ENCODE data around the gene ABCC11. TPM values are rescaled to one million over a fixed set of nuclear protein-coding genes. Genes with fewer than 3 reads are reported as not detected.
"Not testable (repeated sequence)": the region's sequence is repeated elsewhere in the genome, so short reads cannot be mapped to it uniquely, and the experiment has no call there.

ABCC11 gene
- total RNA-seq, 8 experiments from 2014 or later = 0.27 to 0.92 (median 0.29) TPM

- 23 to 96% (median 80%) methylated on average over 1 to 4 of the region's 4 CpGs; no CpG with 5 or more reads in 3 of the 10 experiments for whole genome bisulfite sequencing, 10 experiments
- in situ Hi-C loops (cut with MboI; ENCODE audit: low pct_unique_long_range_greater_than_20kb in 2 of 9, low sequenced_read_pairs in 9 of 9, unreplicated experiment in 9 of 9) = no loop called here
- Histone ChIP-seq H3K27ac (no peak overlapping the region), H3K4me1 (replicated peaks in 1 of 2) (no peaks in the 10 kb centered on the region), H3K4me3 (no peak overlapping the region)
- ATAC-seq (replicated peaks in 6 of 8) = peak in 3 of 8 experiments; percentile 50 to 87 (median 80)
These were observed 59.6 kb downstream of the ABCC11 start for GRCh38 chr16:48187779-48188178.

DNA sequence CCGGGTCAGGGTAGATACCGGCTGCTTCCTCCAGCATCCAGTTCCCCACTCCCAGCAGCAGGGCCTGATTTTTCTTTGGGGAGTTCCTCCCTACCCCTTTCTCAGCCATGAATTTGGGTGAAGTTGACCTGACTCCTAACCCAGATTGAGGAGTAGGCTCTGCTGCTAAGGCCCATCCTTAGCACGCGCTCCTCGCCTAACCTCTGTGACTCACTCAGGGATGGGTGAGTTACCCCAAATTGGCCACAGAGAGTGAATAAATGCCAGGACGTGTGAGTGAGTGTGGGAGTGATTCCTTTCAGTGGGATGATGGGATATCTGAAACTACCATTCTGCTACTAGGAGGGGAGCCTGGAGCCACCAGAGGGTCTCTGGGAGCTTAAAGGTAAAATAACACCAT, 62.7 kb downstream of the ABCC11 start:
- H3K27ac ChIP-seq = no peak overlapping the region
- no peaks in the 10 kb centered on the region for H3K4me1 ChIP-seq (replicated peaks in 1 of 2)
- 40 to 100% (median 75%) methylated on average over 1 to 5 of the region's 6 CpGs; no CpG with 5 or more reads in 3 of the 10 experiments for WGBS, 10 experiments
- no peak for ATAC-seq (replicated peaks in 6 of 8)
- in situ Hi-C loops (cut with MboI; ENCODE audit: low pct_unique_long_range_greater_than_20kb in 2 of 9, low sequenced_read_pairs in 9 of 9, unreplicated experiment in 9 of 9) = no loop called here
- no peak overlapping the region for H3K4me3 ChIP-seq

- H3K27ac ChIP-seq = no peak overlapping the region
- H3K4me1 ChIP-seq (replicated peaks in 1 of 2) = no peaks in the 10 kb centered on the region
- 30 to 87% (median 77%) methylated on average over 1 to 6 of the region's 8 CpGs; no CpG with 5 or more reads in 2 of the 10 experiments for whole genome bisulfite sequencing, 10 experiments
- in situ Hi-C loops (cut with MboI; ENCODE audit: low pct_unique_long_range_greater_than_20kb in 2 of 9, low sequenced_read_pairs in 9 of 9, unreplicated experiment in 9 of 9) = no loop called here
- H3K4me3 ChIP-seq = no peak overlapping the region
- ATAC-seq (replicated peaks in 6 of 8) = no peak
These were observed 64.3 kb downstream of the ABCC11 start for GRCh38 chr16:48182979-48183537.

DNA sequence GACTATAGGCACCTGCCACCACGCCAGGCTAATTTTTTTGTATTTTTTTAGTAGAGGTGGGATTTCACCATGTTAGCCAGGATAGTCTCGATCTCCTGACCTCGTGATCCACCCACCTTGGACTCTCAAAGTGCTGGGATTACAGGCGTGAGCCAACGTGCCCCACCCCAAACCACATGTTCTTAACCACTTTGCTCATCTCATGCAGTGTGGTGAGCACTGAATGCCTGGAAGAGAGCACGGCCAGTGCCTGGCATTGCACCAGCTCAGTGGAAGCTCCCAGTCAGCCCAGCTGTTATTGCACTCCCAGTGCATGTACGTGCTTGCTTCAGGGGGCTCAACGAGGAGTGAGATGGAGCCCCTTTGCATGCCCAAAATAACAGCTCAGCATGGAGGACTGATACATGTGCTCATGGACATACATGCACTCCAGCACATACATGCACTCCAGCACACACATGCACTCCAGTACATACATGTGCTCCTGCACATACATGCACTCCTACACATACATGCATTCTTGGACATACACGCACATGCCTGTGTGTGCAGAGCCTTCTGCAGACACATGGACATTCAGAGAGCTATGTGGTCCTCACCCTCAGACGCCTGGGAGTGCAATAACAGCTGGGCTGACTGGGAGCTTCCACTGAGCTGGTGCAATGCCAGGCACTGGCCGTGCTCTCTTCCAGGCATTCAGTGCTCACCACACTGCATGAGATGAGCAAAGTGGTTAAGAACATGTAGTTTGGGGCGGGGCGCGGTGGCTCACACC, 65.4 kb downstream of the ABCC11 start:
- 10 to 100% (median 84%) methylated on average over 1 to 10 of the region's 14 CpGs; no CpG with 5 or more reads in 3 of the 10 experiments for WGBS, 10 experiments
- ATAC-seq (replicated peaks in 6 of 8) = peak in 3 of 8 experiments; percentile 53 to 90 (median 80)
- in situ Hi-C loops (cut with MboI; ENCODE audit: low pct_unique_long_range_greater_than_20kb in 2 of 9, low sequenced_read_pairs in 9 of 9, unreplicated experiment in 9 of 9) = not testable (repeated sequence)

GRCh38 chr16:48180868-48181480, 66.4 kb downstream of the ABCC11 start:
- 20 to 100% (median 83%) methylated on average over 1 to 7 of the region's 9 CpGs; no CpG with 5 or more reads in 3 of the 10 experiments for WGBS, 10 experiments
- no peak overlapping the region for H3K27ac ChIP-seq
- no peak for ATAC-seq (replicated peaks in 6 of 8)
- H3K4me3 ChIP-seq = no peak overlapping the region
- in situ Hi-C loops (cut with MboI; ENCODE audit: low pct_unique_long_range_greater_than_20kb in 2 of 9, low sequenced_read_pairs in 9 of 9, unreplicated experiment in 9 of 9) = no loop called here
- no peaks in the 10 kb centered on the region for H3K4me1 ChIP-seq (replicated peaks in 1 of 2)

More for the DNA sequence above, 65.4 kb downstream of the ABCC11 start:
- not testable (repeated sequence) for H3K4me1 ChIP-seq (replicated peaks in 1 of 2); H3K4me3 ChIP-seq; H3K27ac ChIP-seq

- H3K27ac ChIP-seq = no peak overlapping the region
- H3K4me1 ChIP-seq (replicated peaks in 1 of 2) = no peaks in the 10 kb centered on the region
- in situ Hi-C loops (cut with MboI; ENCODE audit: low pct_unique_long_range_greater_than_20kb in 2 of 9, low sequenced_read_pairs in 9 of 9, unreplicated experiment in 9 of 9) = no loop called here
- H3K4me3 ChIP-seq = no peak overlapping the region
- no peak for ATAC-seq (replicated peaks in 6 of 8)
- 63 to 100% (median 74%) methylated on average over 1 to 9 of the region's 20 CpGs; no CpG with 5 or more reads in 4 of the 10 experiments for WGBS, 10 experiments
These were observed 70.5 kb downstream of the ABCC11 start for GRCh38 chr16:48176635-48177408.

DNA sequence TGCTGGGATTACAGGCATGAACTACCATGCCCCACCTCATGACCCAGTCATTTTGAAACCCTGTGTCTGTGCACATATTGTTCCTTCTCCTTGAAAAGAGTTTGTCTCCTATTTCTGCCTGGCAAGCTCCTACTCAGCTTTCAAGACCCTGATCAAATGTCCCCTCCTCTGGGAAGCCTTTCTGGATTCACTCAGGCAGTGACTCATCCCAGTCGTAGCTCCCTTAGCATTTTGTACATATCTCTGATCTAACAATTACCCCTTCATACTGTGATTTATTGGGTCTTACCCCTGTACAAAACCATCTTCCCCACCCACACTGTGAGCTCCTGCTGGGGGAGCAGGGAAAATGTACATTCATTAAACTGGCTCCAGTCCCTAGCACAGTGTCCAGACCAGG, 73.5 kb downstream of the ABCC11 start:
- ATAC-seq (replicated peaks in 6 of 8) = peak in 3 of 8 experiments; percentile 35 to 71 (median 53)
- in situ Hi-C loops (cut with MboI; ENCODE audit: low pct_unique_long_range_greater_than_20kb in 2 of 9, low sequenced_read_pairs in 9 of 9, unreplicated experiment in 9 of 9) = loop anchor here in 8 of 9 experiments (25.0 kb wide), 1 partner anchor 1037 kb away; the partner anchor contains the start of gene NETO2 (in 8 of the 8)
- H3K4me1 ChIP-seq (replicated peaks in 1 of 2) = no peaks in the 10 kb centered on the region
- no peak overlapping the region for H3K27ac ChIP-seq
- 0 to 75% (median 6%) methylated on average over 1 of the region's 1 CpG; no CpG with 5 or more reads in 6 of the 10 experiments for WGBS, 10 experiments
- no peak overlapping the region for H3K4me3 ChIP-seq

DNA sequence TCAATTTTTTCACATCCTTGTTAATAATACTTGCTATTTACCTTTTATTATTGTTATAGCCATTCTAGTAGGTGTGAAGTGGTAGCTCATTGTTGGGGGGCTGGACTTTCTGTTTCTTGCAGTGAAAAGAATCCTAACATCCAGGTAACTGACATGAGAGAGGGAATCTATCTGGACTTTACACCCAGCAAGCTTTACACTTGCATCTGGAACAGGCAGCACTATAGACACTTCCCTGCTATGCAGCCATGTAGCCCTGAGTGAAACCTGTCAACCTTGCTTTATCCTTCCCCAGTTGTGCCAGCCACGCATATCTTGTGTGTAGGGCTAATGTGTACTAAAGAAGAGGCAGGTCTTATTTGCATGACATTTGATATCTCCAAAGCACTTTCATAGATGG, 74.7 kb downstream of the ABCC11 start:
- H3K4me1 ChIP-seq (replicated peaks in 1 of 2) = no peaks in the 10 kb centered on the region
- in situ Hi-C loops (cut with MboI; ENCODE audit: low pct_unique_long_range_greater_than_20kb in 2 of 9, low sequenced_read_pairs in 9 of 9, unreplicated experiment in 9 of 9) = loop anchor here in 8 of 9 experiments (25.0 kb wide), 1 partner anchor 1035 kb away; the partner anchor contains the start of gene NETO2 (in 8 of the 8)
- ATAC-seq (replicated peaks in 6 of 8) = no peak
- 44 to 100% (median 63%) methylated on average over 1 of the region's 1 CpG; no CpG with 5 or more reads in 5 of the 10 experiments for WGBS, 10 experiments
- no peak overlapping the region for H3K27ac ChIP-seq
- H3K4me3 ChIP-seq = no peak overlapping the region

- Histone ChIP-seq H3K4me3 (no peak overlapping the region), H3K4me1 (replicated peaks in 1 of 2) (peaks cover 0 to 2% of the 10 kb centered on the region in 2 donors), H3K27ac (no peak overlapping the region)
- no peak for ATAC-seq (replicated peaks in 6 of 8)
- 72 to 100% (median 80%) methylated on average over 2 to 5 of the region's 8 CpGs; no CpG with 5 or more reads in 7 of the 10 experiments for WGBS, 10 experiments
- in situ Hi-C loops (cut with MboI; ENCODE audit: low pct_unique_long_range_greater_than_20kb in 2 of 9, low sequenced_read_pairs in 9 of 9, unreplicated experiment in 9 of 9) = loop anchor here in 8 of 9 experiments (10.0 to 25.0 kb wide), 2 partner anchors 1033 to 1135 kb away; partner anchors contain the start of gene NETO2 (in 8 of the 8)
These were observed 77.4 kb downstream of the ABCC11 start for GRCh38 chr16:48169896-48170295.

DNA sequence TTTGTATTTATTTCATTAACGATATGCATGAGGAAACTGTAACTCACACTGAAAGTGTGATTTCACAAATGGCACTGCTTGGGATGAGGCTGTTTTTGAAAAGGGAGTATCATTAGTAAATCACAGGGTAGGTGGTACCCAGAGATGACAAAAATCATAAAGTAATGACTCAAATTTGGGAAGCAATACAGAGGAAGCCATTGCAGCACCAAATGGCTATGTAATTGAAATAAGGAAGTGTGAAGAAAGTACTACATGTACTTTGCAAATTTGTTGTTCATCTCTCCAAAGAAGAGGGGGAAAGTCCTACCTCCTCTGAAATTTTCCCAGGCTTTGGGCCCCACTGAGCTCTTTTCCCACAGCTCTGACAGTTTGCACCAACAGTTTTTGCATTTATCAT, 79.3 kb downstream of the ABCC11 start:
- H3K4me1 ChIP-seq (replicated peaks in 1 of 2) = peaks cover 0 to 2% of the 10 kb centered on the region in 2 donors
- H3K4me3 ChIP-seq = no peak overlapping the region
- WGBS, 10 experiments = 0 to 100% (median 40%) methylated on average over 1 of the region's 1 CpG; no CpG with 5 or more reads in 1 of the 10 experiments
- in situ Hi-C loops (cut with MboI; ENCODE audit: low pct_unique_long_range_greater_than_20kb in 2 of 9, low sequenced_read_pairs in 9 of 9, unreplicated experiment in 9 of 9) = loop anchor here in 8 of 9 experiments (10.0 to 25.0 kb wide), 2 partner anchors 1031 to 1133 kb away; partner anchors contain the start of gene NETO2 (in 8 of the 8)
- no peak for ATAC-seq (replicated peaks in 6 of 8)
- no peak overlapping the region for H3K27ac ChIP-seq

DNA sequence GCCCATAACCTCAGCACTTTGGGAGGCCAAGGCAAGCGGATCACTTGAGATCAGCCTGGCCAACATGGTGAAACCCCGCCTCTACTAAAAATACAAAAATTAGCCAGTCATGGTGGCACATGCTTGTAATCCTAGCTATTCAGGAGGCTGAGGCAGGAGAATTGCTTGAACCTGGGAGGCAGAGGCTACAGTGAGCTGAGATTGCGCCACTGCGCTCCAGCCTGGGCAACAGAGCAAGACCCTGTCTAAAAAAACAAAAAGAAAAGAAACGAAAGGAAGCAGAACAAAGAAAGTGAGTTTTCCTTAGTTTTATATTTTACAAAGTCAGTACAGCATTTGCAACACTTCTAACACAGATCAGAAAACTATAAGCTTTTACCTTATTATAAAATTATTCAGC, 80.7 kb downstream of the ABCC11 start:
- not testable (repeated sequence) for H3K27ac ChIP-seq; H3K4me1 ChIP-seq (replicated peaks in 1 of 2); ATAC-seq (replicated peaks in 6 of 8); H3K4me3 ChIP-seq
- WGBS, 10 experiments = 67 to 100% (median 93%) methylated on average over 1 to 5 of the region's 5 CpGs; no CpG with 5 or more reads in 2 of the 10 experiments
- in situ Hi-C loops (cut with MboI; ENCODE audit: low pct_unique_long_range_greater_than_20kb in 2 of 9, low sequenced_read_pairs in 9 of 9, unreplicated experiment in 9 of 9) = loop anchor here in 8 of 9 experiments (10.0 to 25.0 kb wide), 2 partner anchors 1029 to 1132 kb away; partner anchors contain the start of gene NETO2 (in 8 of the 8)

Data from motor neuron (in vitro differentiated cells).